Brain microvascular endothelial cell (primary cell): ENCODE data around the gene DNAH17.
"Not testable (repeated sequence)": the region's sequence is repeated elsewhere in the genome, so short reads cannot be mapped to it uniquely, and the experiment has no call there.

Experiments
- DNase-seq: peaks from one replicate; pipeline ENCODE4 v3.0.0-alpha.2; 2020
- H3K27ac ChIP-seq: fragments of 250-450 bp; sonication (Bioruptor Pico); 2 replicates; pipeline ENCODE4 v1.5.1; 2020; ENCODE audit warnings: mild to moderate bottlenecking, moderate library complexity
- H3K27me3 ChIP-seq: fragments of 250-450 bp; sonication (Bioruptor Pico); replicated peaks from 2 replicates; pipeline ENCODE4 v1.5.1; 2020; ENCODE audit warnings: mild to moderate bottlenecking
- H3K36me3 ChIP-seq: fragments of 250-450 bp; sonication (Bioruptor Pico); replicated peaks from 2 replicates; pipeline ENCODE4 v1.5.1; 2020; ENCODE audit warnings: mild to moderate bottlenecking
- H3K4me3 ChIP-seq: 2 replicates; pipeline ENCODE4 v1.5.1; 2011; ENCODE audit warnings: low read depth, mild to moderate bottlenecking, control low read depth, low read length, moderate library complexity
- in situ Hi-C: cut with HindIII; loops from 2 replicates; pipeline ENCODE4 v1.10.0; 2017; ENCODE audit warnings: low sequenced_read_pairs, low pct_ligation_motif_present
- TF ChIP-seq, protein P1 (sequence below): IDR thresholded peaks from 2 replicates; pipeline ENCODE4 v1.5.1; 2011; ENCODE audit warnings: low read depth, mild to moderate bottlenecking, moderate library complexity, low read length, control low read depth, inconsistent platforms; ENCODE audit errors: missing control alignments

The DNAH17 gene

GRCh38 chr17:78506454-78507309, 70.5 kb downstream of the DNAH17 start:
- Histone ChIP-seq H3K27ac (no peak overlapping the region), H3K27me3 (peaks cover 6% of the 10 kb centered on the region), H3K4me3 (no peak overlapping the region), H3K36me3 (no peaks in the 10 kb centered on the region)
- no peak for DNase-seq
- TF ChIP-seq, protein P1, sequence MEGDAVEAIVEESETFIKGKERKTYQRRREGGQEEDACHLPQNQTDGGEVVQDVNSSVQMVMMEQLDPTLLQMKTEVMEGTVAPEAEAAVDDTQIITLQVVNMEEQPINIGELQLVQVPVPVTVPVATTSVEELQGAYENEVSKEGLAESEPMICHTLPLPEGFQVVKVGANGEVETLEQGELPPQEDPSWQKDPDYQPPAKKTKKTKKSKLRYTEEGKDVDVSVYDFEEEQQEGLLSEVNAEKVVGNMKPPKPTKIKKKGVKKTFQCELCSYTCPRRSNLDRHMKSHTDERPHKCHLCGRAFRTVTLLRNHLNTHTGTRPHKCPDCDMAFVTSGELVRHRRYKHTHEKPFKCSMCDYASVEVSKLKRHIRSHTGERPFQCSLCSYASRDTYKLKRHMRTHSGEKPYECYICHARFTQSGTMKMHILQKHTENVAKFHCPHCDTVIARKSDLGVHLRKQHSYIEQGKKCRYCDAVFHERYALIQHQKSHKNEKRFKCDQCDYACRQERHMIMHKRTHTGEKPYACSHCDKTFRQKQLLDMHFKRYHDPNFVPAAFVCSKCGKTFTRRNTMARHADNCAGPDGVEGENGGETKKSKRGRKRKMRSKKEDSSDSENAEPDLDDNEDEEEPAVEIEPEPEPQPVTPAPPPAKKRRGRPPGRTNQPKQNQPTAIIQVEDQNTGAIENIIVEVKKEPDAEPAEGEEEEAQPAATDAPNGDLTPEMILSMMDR, result no peak
- in situ Hi-C loops, result no loop called here

- TF ChIP-seq, protein P1, result no peak
- Histone ChIP-seq H3K27me3 (peaks cover 6% of the 10 kb centered on the region), H3K27ac (no peak overlapping the region), H3K36me3 (no peaks in the 10 kb centered on the region), H3K4me3 (no peak overlapping the region)
- in situ Hi-C loops, result no loop called here
- DNase-seq, result no peak
Observed at GRCh38 chr17:78504156-78504925, 72.9 kb downstream of the DNAH17 start.

DNA sequence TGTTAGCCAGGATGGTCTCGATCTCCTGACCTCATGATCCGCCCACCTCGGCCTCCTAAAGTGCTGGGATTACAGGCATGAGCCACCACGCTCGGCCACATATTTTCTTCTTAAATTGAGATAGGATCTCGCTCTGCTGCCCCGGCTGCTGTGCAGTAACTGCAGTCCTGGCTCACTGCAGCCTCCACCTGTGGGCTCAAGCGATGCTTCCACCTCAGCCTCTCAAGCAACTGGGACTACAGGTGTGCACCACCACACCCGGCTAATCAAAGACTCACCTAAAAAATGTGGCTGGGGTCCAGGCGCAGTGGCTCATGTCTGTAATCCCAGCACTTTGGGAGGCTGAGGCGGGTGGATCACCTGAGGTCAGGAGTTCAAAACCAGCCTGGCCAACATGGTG, 73.8 kb downstream of the DNAH17 start:
- in situ Hi-C loops, DNase-seq, H3K27me3 ChIP-seq, H3K36me3 ChIP-seq, H3K4me3 ChIP-seq, H3K27ac ChIP-seq: not testable (repeated sequence)

GRCh38 chr17:78502611-78503148, 74.5 kb downstream of the DNAH17 start:
- in situ Hi-C loops, result no loop called here
- Histone ChIP-seq H3K4me3 (no peak overlapping the region), H3K36me3 (no peaks in the 10 kb centered on the region), H3K27ac (no peak overlapping the region), H3K27me3 (no peaks in the 10 kb centered on the region)
- TF ChIP-seq, protein P1, result no peak
- no peak for DNase-seq

GRCh38 chr17:78501241-78502036, 75.8 kb downstream of the DNAH17 start:
- TF ChIP-seq, protein P1, result no peak
- Histone ChIP-seq H3K4me3 (no peak overlapping the region), H3K27me3 (no peaks in the 10 kb centered on the region), H3K36me3 (no peaks in the 10 kb centered on the region), H3K27ac (no peak overlapping the region)
- in situ Hi-C loops, result no loop called here
- DNase-seq, result no peak

DNA sequence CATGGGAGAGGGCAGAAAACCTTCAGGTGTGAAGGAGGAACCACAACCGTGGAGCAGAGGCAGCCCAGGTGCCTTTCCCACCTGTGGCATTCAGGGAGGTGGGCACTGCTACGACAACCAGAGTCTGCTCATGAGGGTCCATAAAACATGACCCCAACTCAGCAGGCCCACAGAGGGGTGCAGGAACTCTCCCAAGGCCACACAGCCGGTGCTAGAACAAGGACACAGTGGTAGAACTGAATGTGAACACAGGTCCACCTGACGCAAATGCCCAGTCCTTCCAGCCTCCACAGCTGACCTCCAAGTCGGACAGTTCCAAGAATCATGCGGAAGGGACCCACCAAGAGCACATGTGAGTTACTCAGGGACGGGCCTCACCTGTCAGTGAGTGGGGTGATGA, 76.4 kb downstream of the DNAH17 start:
- Histone ChIP-seq H3K4me3 (no peak overlapping the region), H3K27ac (no peak overlapping the region), H3K27me3 (no peaks in the 10 kb centered on the region), H3K36me3 (no peaks in the 10 kb centered on the region)
- TF ChIP-seq, protein P1, result no peak
- in situ Hi-C loops, result no loop called here
- no peak for DNase-seq
